ENCODE data around the gene ZNRD2.
"Not testable (repeated sequence)": the region's sequence is repeated elsewhere in the genome, so short reads cannot be mapped to it uniquely, and the experiment has no call there.

Gene ZNRD2, protein sequence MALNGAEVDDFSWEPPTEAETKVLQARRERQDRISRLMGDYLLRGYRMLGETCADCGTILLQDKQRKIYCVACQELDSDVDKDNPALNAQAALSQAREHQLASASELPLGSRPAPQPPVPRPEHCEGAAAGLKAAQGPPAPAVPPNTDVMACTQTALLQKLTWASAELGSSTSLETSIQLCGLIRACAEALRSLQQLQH

DNA sequence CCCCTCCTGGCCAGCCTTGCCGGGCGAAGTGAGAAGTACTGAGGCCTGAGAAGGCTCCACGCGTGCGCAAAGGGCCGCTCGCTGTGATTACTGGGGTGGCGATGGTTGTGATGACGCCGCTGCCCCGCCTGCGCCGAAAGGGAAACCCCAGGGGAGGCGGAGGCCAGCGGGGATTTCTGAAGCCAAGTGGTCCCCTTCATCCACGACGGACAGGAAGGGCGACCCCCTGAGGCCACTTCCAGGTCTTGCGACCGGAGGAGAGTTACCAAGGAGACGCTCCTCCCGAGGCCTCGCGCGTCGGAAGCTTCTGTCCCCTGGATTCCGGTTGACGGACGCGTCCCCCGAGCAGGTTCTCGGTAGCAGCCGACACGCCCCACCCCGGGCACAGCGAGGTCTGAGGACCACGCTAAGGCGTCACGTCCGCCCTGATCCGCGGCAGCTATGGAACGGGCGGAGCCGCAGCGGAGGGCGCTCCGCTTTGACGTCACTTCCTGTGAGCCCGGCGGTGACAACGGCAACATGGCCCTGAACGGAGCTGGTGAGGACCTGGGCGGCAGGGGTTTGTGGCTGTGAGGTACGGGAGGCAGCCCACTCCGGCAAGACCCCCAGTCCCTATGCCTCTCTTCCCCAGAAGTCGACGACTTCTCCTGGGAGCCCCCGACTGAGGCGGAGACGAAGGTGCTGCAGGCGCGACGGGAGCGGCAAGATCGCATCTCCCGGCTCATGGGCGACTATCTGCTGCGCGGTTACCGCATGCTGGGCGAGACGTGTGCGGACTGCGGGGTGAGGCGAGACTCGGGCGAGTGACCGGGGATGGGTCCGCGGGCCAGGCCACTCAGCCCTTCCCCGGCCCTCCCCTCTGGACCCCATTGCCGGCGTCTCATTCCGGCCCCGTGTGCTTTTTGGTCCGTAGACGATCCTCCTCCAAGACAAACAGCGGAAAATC, at the start of gene ZNRD2:
Gene ZNRD2 (plus strand): TSS at position 505 of the 946 bp plus-strand sequence. CDS start 15 bp downstream, at position 520.
- peak; percentile 99 for DNase-seq

DNA sequence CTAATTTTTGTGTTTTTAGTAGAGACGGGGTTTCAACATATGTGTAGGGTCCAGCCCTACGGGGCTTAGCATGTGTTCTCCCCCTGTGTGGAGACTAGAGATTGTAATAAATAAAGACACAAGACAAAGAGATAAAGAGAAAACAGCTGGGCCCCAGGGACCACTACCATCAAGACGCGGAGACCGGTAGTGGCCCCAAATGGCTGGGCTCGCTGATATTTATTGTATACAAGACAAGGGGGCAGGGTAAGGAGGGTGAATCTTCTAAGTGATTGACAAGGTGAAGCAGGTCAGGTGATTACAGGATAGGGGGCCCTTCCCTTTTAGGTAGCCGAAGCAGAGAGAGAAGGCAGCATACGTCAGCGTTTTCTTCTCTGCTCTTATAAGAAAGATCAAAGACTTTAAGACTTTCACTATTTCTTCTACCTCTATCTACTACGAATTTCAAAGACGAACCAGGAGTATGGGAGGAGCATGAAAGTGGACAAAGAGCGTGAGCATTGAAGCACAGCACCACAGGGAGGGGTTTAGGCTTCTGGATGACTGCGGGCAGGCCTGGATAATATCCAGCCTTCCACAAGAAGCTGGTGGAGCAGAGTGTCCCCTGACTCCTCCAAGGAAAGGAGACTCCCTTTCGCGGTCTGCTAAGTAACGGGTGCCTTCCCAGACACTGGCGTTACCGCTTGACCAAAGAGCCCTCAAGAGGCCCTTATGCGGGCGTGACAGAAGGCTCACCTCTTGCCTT, 48.3 kb upstream of the ZNRD2 start:
- not testable (repeated sequence) for DNase-seq

DNA sequence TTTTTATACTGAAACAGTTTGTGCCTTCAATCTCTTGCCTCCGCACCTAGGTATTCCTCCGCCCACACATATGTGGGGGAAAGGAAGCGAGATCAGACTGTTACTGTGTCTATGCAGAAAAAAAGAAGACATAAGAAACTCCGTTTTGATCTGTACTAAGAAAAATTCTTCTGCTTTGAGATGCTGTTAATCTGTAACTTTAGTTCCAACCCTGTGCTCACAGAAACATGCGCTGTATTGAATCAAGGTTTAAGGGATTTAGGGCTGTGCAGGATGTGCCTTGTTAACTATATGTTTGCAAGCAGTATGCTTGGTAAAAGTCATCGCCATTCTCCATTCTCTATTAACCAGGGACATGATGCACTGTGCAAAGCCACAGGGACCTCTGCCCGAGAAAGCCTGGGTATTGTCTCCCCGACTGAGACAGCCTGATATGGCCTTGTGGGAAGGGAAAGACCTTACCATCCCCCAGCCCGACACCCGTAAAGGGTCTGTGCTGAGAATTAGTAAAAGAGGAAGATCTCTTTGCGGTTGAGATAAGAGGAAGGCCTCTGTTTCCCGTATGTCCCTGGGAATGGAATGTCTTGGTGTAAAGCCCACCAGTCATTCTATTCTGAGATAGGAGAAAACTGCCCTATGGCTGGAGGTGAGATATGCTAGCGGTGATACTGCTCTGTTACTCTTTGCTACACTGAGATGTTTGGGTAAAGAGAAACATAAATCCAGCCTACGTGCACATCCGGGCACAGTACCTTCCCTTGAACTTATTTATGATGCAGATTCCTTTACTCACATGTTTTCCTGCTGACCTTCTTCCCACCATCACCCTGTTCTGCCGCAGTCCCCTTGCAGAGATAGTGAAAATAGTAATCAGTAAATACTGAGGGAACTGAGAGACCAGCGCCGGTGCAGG, 47.3 kb upstream of the ZNRD2 start:
- not testable (repeated sequence) for DNase-seq

DNA sequence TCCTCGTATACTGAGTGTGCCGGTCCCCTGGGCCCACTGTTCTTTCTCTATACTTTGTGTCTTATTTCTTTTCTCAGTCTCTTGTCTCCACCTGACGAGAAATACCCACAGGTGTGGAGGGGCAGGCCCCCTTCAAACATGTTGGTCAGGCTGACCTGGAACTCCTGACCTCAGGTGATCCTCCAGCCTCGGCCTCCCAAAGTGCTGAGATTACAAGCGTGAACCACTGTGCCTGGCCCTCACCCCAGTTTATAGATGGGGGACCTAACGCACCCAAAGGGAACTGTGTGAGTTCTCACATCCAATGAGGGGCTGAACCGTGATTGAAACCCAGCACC, 46.7 kb upstream of the ZNRD2 start:
- DNase-seq = not testable (repeated sequence)

DNA sequence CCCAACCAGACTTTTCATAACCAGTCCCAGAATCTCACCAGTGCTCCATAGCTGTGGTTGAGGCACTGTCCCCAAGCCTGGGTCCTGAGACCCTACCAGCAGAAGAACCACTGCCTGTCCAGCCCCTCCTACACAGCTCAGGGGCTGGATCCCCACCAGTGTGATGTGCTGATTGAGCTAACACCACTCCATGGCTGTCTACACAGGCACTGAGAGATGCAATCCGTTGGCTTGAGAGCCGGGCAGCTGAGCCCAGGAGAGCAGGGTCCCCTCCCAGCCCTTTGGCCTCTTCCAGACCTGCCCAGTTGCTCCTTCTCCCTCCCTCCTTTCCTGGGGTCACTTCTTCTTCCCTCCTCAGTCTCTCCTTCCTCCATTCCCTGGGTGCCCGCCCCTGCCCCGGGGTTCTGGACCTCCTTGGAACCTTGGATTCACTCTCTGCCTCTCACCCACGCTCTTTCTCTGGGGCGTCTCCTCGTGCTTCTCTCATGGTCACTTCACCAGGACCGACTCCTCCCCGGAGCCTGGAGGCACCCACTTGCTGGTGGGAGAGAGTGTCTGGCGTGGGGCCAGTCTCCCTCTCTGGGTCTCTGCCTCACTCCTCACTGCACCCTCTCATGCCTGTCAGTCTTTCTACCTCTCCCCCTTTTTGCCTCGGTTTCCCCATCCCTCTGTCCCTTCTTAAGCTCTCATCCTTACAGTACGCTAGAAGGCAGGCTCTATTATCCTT, 46.1 kb upstream of the ZNRD2 start:
- DNase-seq = no peak

DNA sequence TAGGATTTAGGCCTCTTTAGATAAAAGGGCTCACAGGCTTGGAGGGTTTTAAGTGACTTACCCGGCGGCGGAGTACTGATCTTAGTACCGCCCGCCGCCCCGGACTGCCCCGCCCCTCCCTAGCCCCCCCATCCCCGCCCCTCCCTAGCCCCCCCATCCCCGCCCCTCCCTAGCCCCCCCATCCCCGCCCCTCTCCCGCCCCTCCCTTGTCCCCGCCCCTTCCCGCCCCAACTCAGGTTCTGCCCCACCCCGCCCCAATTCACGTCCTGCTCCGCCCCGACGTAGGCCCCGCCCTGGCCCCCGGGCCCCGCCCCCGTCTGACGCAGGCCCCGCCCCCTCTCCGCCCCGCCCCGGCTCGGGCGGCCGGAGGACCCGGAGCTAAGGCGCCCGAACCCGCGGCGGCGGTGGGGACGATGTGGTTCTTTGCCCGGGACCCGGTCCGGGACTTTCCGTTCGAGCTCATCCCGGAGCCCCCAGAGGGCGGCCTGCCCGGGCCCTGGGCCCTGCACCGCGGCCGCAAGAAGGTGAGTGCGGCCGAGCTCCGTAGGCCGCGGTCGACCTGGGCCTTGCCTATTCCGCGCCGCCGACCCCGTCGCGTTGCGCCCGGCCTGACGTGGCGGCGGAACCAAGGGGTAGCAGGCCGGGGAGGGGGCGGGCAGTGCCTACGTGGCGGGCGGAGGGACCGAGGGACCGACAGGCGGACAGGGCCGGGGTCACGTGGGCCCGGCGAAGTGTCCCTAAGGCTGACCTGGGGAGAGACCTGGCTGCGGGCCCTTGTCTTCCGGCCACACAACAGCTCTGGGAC, 45.3 kb upstream of the ZNRD2 start, which contains the start of gene SCYL1:
Gene SCYL1 (plus strand): TSS at position 343 of the 805 bp plus-strand sequence. CDS start 71 bp downstream, at position 414.
- DNase-seq = peak; percentile 43

DNA sequence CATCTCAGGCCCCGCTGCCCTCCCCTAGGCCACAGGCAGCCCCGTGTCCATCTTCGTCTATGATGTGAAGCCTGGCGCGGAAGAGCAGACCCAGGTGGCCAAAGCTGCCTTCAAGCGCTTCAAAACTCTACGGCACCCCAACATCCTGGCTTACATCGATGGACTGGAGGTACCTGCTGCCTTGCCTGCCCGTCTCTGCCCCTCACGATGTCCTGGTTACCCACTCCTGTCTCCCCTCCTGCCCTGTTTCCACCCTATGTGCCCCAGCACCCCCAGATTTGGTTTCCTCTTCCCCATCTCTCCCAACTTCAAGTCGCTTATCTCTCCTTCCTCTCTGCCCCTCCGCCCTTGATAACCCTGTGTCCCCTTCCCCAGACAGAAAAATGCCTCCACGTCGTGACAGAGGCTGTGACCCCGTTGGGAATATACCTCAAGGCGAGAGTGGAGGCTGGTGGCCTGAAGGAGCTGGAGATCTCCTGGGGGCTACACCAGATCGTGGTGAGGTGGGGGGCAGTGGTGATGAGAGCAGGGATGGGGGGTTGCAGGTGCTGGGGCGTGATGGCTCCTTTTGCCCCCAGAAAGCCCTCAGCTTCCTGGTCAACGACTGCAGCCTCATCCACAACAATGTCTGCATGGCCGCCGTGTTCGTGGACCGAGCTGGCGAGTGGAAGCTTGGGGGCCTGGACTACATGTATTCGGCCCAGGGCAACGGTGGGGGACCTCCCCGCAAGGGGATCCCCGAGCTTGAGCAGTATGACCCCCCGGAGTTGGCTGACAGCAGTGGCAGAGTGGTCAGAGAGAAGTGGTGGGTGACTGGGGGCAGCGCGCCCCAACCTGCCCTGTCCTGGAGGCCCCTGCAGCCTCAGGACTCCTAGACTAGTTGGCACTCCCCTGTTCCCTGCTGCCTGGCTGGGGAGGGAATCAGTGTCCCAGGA, 44.5 kb upstream of the ZNRD2 start:
- no peak for DNase-seq

DNA sequence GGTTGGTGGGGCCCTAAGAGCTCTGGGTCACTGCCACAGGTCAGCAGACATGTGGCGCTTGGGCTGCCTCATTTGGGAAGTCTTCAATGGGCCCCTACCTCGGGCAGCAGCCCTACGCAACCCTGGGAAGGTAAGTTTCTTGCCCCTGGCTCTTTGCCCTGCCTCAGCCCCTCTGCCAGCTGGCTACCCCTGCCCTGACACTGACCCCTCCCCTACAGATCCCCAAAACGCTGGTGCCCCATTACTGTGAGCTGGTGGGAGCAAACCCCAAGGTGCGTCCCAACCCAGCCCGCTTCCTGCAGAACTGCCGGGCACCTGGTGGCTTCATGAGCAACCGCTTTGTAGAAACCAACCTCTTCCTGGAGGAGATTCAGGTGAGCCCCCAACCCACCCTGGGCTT, 43.5 kb upstream of the ZNRD2 start:
- no peak for DNase-seq

DNA sequence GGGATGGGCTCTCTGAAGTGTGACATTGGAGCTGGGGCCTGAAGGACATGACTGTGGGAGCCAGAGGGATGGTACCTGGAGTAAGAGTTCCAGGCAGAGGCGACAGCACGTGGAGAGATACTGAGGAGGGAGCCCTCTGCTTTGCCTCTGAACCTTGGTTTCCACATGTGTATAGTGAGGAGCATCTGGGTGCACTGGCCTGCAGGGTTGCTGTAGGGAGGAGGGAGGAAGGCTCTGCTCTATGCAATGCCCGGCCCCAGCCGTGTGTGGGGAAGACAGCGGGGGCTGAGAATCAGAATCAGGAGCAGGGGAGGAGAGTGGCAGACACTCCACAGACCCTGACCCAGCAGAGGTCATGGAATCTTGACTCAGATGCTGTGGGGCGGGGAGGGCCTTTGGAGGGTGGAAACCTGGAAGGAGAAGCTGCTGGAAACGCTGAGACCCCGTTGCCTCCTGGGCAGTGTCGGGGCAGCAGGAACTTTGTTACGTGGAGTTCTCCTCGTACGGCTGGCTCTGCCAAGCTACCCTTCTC, 41.4 kb upstream of the ZNRD2 start:
- DNase-seq = no peak

DNA sequence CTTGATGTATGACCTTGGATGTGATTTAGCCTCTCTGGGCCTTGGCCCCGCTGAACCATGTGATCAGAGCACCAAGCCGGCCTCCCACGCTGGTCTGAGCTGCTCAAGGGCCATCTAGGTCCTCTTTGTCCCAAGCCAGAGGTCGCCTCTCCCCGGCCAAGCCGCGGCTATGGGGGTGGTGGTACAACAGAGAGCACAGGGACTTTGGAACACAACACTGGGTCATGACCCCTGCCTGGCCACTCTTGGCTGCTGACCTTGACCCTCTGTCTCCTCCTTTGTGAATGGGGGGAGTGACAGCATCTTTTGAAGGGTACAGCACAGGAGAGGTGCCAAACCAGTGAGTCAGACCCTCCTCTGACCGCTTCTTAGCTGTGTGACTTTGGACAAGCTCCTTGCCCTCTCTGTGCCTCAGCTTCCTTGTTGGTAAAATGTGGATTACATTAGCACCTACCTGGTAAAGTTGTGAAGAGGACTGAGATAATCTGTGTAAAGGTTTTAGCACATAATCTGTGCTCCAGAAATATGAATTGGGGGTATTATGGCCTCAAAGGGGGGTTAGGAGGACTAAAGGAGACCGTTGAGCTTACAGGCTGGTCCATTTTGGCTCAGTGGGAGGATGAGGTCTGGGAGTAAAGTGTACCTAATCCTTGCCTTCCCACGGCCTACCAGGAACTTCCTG, 40.7 kb upstream of the ZNRD2 start:
- no peak for DNase-seq

DNA sequence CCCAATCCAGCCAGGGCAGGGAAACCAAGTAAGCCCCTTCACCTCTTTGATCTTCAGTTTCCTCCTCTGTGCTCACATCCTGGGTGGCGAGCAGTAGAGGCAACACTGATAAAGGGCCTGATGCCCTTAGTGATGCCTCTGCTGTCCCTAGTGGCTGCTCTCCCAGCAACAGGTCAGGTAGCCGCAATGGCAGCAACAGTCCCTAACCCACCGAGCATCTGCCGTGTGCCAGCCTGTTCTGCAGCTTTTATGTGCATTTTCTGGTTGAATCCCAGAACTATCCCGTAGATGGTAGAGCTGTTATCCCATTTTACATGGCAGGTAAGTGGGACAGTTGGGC, 40.1 kb upstream of the ZNRD2 start:
- no peak for DNase-seq

DNA sequence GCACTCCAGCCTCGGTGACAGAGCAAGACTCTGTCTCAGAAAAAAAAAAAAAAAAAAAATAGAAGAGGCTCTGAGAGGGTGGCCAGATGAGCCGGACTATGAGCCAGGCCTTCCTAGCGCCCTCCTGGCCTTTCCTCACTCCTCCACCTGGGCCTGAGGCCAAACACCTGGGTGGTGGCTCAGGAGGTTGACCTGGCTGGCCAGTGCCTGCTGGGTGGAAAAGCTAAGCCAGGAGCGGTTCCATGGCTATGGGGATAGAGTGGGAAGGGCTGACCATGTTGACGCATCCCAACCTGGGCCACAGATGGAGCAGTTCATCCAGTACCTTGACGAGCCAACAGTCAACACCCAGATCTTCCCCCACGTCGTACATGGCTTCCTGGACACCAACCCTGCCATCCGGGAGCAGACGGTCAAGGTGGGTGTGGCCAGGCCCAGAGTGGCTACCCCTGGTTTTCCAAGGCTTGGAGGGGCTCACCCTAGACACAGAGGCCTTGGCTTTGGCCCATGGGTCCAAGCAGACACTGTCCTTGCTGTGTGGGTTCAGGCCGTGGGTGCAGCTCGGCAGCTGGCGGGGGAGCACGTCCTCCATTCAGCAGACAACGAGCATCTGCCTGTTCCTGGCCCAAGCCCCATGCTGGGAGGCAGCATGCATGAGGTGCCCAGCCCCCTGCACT, 37.8 kb upstream of the ZNRD2 start:
- no peak for DNase-seq

DNA sequence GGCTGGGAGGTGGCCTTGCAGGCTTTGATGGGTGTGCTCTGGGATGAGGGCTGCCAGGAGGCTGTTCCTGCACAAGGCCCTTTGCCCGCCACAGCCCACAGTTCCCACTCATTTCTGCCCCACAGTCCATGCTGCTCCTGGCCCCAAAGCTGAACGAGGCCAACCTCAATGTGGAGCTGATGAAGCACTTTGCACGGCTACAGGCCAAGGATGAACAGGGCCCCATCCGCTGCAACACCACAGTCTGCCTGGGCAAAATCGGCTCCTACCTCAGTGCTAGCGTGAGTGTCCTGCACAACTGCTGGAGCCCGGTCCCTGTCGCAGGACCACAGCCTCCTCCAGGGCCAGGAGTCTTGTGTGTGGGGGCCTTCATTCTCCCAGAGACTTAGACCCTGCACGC, 35.2 kb upstream of the ZNRD2 start:
- DNase-seq = no peak

DNA sequence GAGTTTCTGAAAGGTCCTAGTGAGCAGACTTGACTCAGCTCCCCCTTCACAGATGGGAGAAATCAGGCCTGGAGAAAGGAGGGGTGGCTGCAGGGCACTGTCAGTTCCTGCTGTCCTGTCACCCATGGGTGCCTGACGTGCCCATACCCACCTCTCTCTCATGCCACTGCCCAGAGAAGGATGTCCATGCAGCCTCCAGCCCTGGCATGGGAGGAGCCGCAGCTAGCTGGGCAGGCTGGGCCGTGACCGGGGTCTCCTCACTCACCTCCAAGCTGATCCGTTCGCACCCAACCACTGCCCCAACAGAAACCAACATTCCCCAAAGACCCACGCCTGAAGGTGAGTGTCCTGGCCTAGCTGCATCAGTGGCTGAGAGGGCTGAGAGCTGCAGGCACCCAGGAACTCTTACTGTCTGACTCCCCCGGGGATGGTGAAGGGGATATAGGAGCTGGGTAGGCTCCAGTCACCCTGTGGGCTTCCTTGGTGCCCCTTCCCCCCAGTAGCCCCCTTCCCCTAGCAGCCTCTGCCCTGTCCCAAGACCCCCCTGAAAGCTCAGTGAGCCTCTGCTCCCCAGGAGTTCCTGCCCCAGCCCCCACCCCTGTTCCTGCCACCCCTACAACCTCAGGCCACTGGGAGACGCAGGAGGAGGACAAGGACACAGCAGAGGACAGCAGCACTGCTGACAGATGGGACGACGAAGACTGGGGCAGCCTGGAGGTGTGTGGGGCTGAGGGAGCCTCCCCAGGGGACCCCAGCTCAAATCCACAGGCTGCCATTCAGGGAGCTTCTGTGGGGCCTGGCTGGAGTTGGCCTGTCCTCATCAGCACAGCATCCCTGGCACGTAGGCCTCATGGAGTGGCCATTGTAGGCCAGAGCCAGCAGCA, 33.6 kb upstream of the ZNRD2 start:
- no peak for DNase-seq

DNA sequence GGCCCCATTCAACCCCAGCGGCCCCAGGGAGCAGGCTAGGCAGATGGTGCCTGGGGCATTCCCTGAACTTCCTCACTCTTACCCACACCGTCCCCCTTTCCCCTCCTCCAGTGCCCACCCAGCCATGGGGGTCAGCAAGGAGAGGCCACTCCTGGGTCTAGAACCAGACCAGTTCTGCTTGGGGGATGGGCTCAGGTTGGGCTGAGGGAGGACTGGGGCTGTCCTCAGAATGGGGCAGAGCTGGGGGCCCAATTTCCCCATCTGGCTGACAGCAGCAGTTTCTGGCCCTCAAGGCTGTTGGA, 33.0 kb upstream of the ZNRD2 start:
- DNase-seq = no peak

DNA sequence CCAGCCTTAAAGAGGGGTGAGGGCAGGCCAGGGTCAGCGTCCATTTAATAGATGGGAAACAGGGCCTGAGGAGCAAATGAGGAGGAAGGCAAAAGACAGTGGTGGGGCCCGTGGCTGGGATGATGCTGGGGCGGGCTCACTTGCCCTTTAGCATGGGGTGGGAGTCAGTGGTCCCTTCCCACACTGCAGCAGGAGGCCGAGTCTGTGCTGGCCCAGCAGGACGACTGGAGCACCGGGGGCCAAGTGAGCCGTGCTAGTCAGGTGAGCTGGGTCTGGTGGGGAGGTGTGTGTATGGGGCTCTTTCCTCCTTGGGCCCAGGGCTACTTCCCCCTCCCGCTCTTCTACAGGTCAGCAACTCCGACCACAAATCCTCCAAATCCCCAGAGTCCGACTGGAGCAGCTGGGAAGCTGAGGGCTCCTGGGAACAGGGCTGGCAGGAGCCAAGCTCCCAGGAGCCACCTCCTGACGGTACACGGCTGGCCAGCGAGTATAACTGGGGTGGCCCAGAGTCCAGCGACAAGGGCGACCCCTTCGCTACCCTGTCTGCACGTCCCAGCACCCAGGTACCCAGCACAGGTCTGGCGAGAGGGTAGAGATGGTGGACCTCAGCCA, 32.6 kb upstream of the ZNRD2 start:
- no peak for DNase-seq

Data from COR-L47 (cell line).